GM12878 (cell line): Measurements from ENCODE around the gene STX10. TPM values are rescaled to one million over a fixed set of nuclear protein-coding genes. Genes with fewer than 3 reads are reported as not detected.

ENCODE experiments used
- ATAC-seq: fragments of 200-7000 bp; cut with Tn5 transposase; 3 replicates; pipeline ENCODE4 v1.9.1; 2020; ENCODE audit warnings: mild to moderate bottlenecking, moderate library complexity
- BruUV-seq: library from RNA; stranded (reverse); fragments of 400-500 nt; replicated peaks from 2 replicates; lab custom pipeline; 2021; lab: Mats Ljungman, UMichigan
- CTCF ChIA-PET: fragments of 300-600 bp; sonication (Branson Sonifier 250); formaldehyde crosslinking; extraction: SDS; loops from one replicate; lab custom pipeline; 2021; ENCODE audit warnings: inconsistent platforms; lab: Yijun Ruan, JAX
- POLR2A ChIA-PET: fragments of 350-600 bp; formaldehyde crosslinking; extraction: SDS; loops from one replicate; lab custom pipeline; 2021; ENCODE audit warnings: inconsistent platforms; lab: Charles Lee
- RAD21 ChIA-PET: fragments of 300-600 bp; sonication (Branson Sonifier 250); formaldehyde crosslinking; loops from one replicate; lab custom pipeline; 2023; ENCODE audit warnings: antibody characterized with exemption; ENCODE audit not compliant: unreplicated experiment; lab: Charles Lee
- SMC1A ChIA-PET: fragments of 300-600 bp; sonication (Branson Sonifier 250); formaldehyde crosslinking; loops from one replicate; lab custom pipeline; 2023; ENCODE audit not compliant: unreplicated experiment, uncharacterized antibody; lab: Charles Lee
- DNase-seq: peaks from one replicate; pipeline ENCODE4 v3.0.0-alpha.2; 2011; ENCODE audit warnings: low read depth, low spot score
- FAIRE-seq: peaks from 3 replicates; lab custom pipeline; 2011; peaks lifted over from hg19 to GRCh38; lab: Jason Lieb, UNC
- H2AFZ ChIP-seq: 2 replicates; pipeline ENCODE4 v1.6.0; 2011; ENCODE audit warnings: low read depth, low read length, control low read depth; ENCODE audit not compliant: control insufficient read depth
- H3K27ac ChIP-seq: 2 replicates; pipeline ENCODE4 v1.5.1; 2011; ENCODE audit warnings: control low read depth; ENCODE audit not compliant: control insufficient read depth, insufficient read depth
- H3K27me3 ChIP-seq, 2 experiments: replicated peaks in 1 of 2; 2 replicates each; pipeline versions ENCODE4 v1.6.0 to v1.6.1; 2011; ENCODE audit warnings: low read length in 1 of 2; ENCODE audit not compliant: control insufficient read depth in 2 of 2, insufficient read depth in 2 of 2
- H3K36me3 ChIP-seq, 2 experiments: 2 replicates each; pipeline ENCODE4 v1.5.1; 2011; ENCODE audit warnings: low read length in 1 of 2; ENCODE audit not compliant: control insufficient read depth in 2 of 2, insufficient read depth in 2 of 2
- H3K4me1 ChIP-seq: 2 replicates; pipeline ENCODE4 v1.6.1; 2011; ENCODE audit warnings: mild to moderate bottlenecking, low read length, moderate library complexity, mixed read lengths; ENCODE audit not compliant: control insufficient read depth, insufficient read depth
- H3K4me2 ChIP-seq: 2 replicates; pipeline ENCODE4 v1.6.0; 2011; ENCODE audit warnings: control low read depth; ENCODE audit not compliant: control insufficient read depth, insufficient read depth
- H3K4me3 ChIP-seq: fragments of 200-600 bp; sonication (generic); 2 replicates; pipeline ENCODE4 v1.5.1; 2016
- H3K79me2 ChIP-seq: 2 replicates; pipeline ENCODE4 v1.6.0; 2011; ENCODE audit warnings: low read length; ENCODE audit not compliant: control insufficient read depth, insufficient read depth
- H3K9ac ChIP-seq: 2 replicates; pipeline ENCODE4 v1.8.0; 2011; ENCODE audit warnings: low read length, control low read depth, mixed read lengths; ENCODE audit not compliant: control insufficient read depth, insufficient read depth
- H3K9me3 ChIP-seq: replicated peaks from 3 replicates; pipeline ENCODE4 v1.5.1; 2011; ENCODE audit warnings: mild to moderate bottlenecking, low read length; ENCODE audit not compliant: control insufficient read depth, insufficient read depth
- H4K20me1 ChIP-seq: 2 replicates; pipeline ENCODE4 v1.6.0; 2011; ENCODE audit not compliant: control insufficient read depth, insufficient read depth
- ASH2L ChIP-seq: fragments of 300-600, 200-600 bp; sonication (generic); IDR thresholded peaks from 2 replicates; pipeline ENCODE4 v1.6.1; 2017; ENCODE audit warnings: low read depth, mild to moderate bottlenecking, borderline replicate concordance
- BMI1 ChIP-seq: fragments of 450-650 bp; IDR thresholded peaks from 2 replicates; pipeline ENCODE4 v1.6.1; 2016; ENCODE audit warnings: mild to moderate bottlenecking, moderate library complexity, borderline replicate concordance
- E2F8 ChIP-seq: fragments of 450-650 bp; IDR thresholded peaks from 2 replicates; pipeline ENCODE4 v1.6.1; 2018; ENCODE audit warnings: mild to moderate bottlenecking, low read depth, moderate library complexity; ENCODE audit not compliant: partially characterized antibody
- GABPA ChIP-seq: IDR thresholded peaks from 2 replicates; pipeline ENCODE4 v1.6.1; 2014; ENCODE audit warnings: antibody characterized with exemption, low read depth, mild to moderate bottlenecking, inconsistent platforms
- NFYA ChIP-seq: IDR thresholded peaks from 2 replicates; pipeline ENCODE4 v1.6.1; 2011; ENCODE audit warnings: low read depth, mild to moderate bottlenecking, low read length, improper control_type of control experiment, borderline replicate concordance
- PML ChIP-seq: IDR thresholded peaks from 2 replicates; pipeline ENCODE4 v1.6.1; 2012; ENCODE audit warnings: low read length, inconsistent platforms
- RAD21 ChIP-seq: IDR thresholded peaks from 2 replicates; pipeline ENCODE4 v1.6.1; 2011; ENCODE audit warnings: mild to moderate bottlenecking, low read depth, low read length, moderate library complexity; ENCODE audit not compliant: insufficient read depth
- RFX5 ChIP-seq: IDR thresholded peaks from 2 replicates; pipeline ENCODE4 v1.6.1; 2011; ENCODE audit warnings: low read depth, low read length, improper control_type of control experiment
- SIX5 ChIP-seq: IDR thresholded peaks from 2 replicates; pipeline ENCODE4 v1.6.1; 2011; ENCODE audit warnings: mild to moderate bottlenecking, low read depth, low read length, moderate library complexity; ENCODE audit not compliant: severe bottlenecking
- SMC3 ChIP-seq: IDR thresholded peaks from 2 replicates; pipeline ENCODE4 v1.6.1; 2011; ENCODE audit warnings: low read length, improper control_type of control experiment, borderline replicate concordance
- SPI1 ChIP-seq: IDR thresholded peaks from 2 replicates; pipeline ENCODE4 v1.6.1; 2011; ENCODE audit warnings: low read depth, mild to moderate bottlenecking, low read length, moderate library complexity, borderline replicate concordance; ENCODE audit not compliant: insufficient read depth
- STAT3 ChIP-seq: IDR thresholded peaks from 2 replicates; pipeline ENCODE4 v1.6.1; 2011; ENCODE audit warnings: low read depth, low read length, improper control_type of control experiment
- SUPT20H ChIP-seq: IDR thresholded peaks from 2 replicates; pipeline ENCODE4 v1.6.1; 2011; ENCODE audit warnings: low read depth, mild to moderate bottlenecking, low read length, moderate library complexity, borderline replicate concordance; ENCODE audit not compliant: control insufficient read depth
- TBL1XR1 ChIP-seq: IDR thresholded peaks from 2 replicates; pipeline ENCODE4 v1.6.1; 2012; ENCODE audit warnings: low read depth, low read length, improper control_type of control experiment
- WGBS: methylation state at CpG from one replicate; pipeline ENCODE4 v1.1.6; 2016; ENCODE audit warnings: low lambda C conversion rate; ENCODE audit not compliant: insufficient replicate concordance, insufficient coverage; ENCODE audit errors: missing lambda C conversion rate; 5-methylcytosine and 5-hydroxymethylcytosine counted together
- in situ Hi-C: fragments of 300-500 bp; cut with MboI; formaldehyde crosslinking; loops from 9 replicates; pipeline ENCODE4 v1.14.3; 2018; ENCODE audit warnings: mixed read lengths
- intact Hi-C: fragments of 100-400 bp; cut with micrococcal nuclease; formaldehyde crosslinking; loops from one replicate; pipeline ENCODE4 v1.14.2; 2022; ENCODE audit not compliant: unreplicated experiment
- polyA plus RNA-seq, 11 experiments: library from polyadenylated mRNA; depleted of rRNA in 4 of 11; unstranded in 6 of 11; stranded (reverse) in 5 of 11; fragments of >200 nt; fragmentation: Nextera tagmentation in 4 of 11; fragmentation: Illumina TruSeq in 1 of 11; extraction: Ambion mirVana in 4 of 11; extraction: Trizol in 1 of 11; gene quantifications; 1 replicate in 1 of 11; 2 replicates in 10 of 11; pipeline versions ENCODE4 v1.2.1 to v1.2.3, GENCODE V29; 2011 to 2016; ENCODE audit warnings: inconsistent platforms in 2 of 11, missing spikeins in 2 of 11, low read depth in 1 of 11
- total RNA-seq, 4 experiments: library from RNA; depleted of rRNA in 3 of 4; stranded (reverse); fragments of >200 nt in 3 of 4; fragmentation: Illumina TruSeq in 1 of 4; extraction: Trizol in 1 of 4; gene quantifications; 2 replicates each; pipeline versions ENCODE4 v1.2.1 to v1.2.3, GENCODE V29; 2013 to 2021
- TF ChIP-seq, protein P1 (sequence below): fragments of 450-650 bp; formaldehyde crosslinking; IDR thresholded peaks from 2 replicates; pipeline ENCODE4 v1.4.0; 2022; ENCODE audit warnings: mild to moderate bottlenecking, moderate library complexity

Gene STX10
- total and polyA plus RNA-seq, 10 of the 15 experiments (the other 5 are each of a cell fraction or from before 2014, with no cell fraction given): 0.56 to 76.1 (median 47.6) TPM

- TF ChIP-seq E2F8 (peak; percentile 57), SIX5 (peak; percentile 69)
- TF ChIP-seq, all 136 proteins: peak for 65
These were observed 33.6 kb downstream of the STX10 start, which contains the start of gene TRMT1 (continued) for GRCh38 chr19:13116282-13117175.

DNA sequence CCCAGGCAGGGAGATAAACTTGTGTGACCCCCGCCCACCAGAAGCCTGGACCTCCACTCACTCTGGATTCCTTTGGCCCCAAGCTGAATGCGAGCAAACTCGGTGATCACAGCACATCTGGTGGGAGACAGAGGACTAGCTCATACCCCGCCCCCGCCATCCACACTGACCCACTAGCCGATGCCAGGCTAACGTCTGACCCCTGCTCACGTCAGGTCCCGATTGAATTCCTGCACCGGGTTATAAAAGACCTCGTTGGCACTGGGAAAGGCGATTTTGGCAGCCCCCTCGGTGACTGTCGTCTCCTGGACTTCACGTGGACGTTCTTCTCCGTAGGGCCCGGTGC, 34.3 kb downstream of the STX10 start:
- Histone ChIP-seq H3K9me3 (no peaks in the 10 kb centered on the region), H3K79me2 (peaks cover 42% of the 10 kb centered on the region), H4K20me1 (peaks cover 4% of the 10 kb centered on the region; the same call in 1 of the 2 replicates), H3K9ac (peak overlapping the region; percentile 79), H3K4me1 (peaks cover 26% of the 10 kb centered on the region), H3K4me2 (peak overlapping the region; percentile 97), H2AFZ (no peak overlapping the region; the same call in 1 of the 2 replicates), H3K36me3 (peaks cover 3 to 8% of the 10 kb centered on the region in 2 experiments; a peak in 3 of 4 replicates), H3K27me3 (no peaks in the 10 kb centered on the region), H3K4me3 (peak overlapping the region; percentile 98), H3K27ac (peak overlapping the region; percentile 71)
- ChIA-PET CTCF (no interaction called here), RAD21 (no interaction called here), SMC1A (no interaction called here), POLR2A (no interaction called here)
- intact Hi-C loops (loop anchor here (5.0 kb wide), 1 partner anchor 146 kb away; no protein-coding TSS in a partner anchor), in situ Hi-C loops (no loop called here)
- BruUV-seq: no TSS peak
- WGBS: under 1% methylated on average over 16 of the region's 18 CpGs
- ATAC-seq (no peak), DNase-seq (no peak), FAIRE-seq (no peak)
- TF ChIP-seq PML (no peak), GABPA (no peak), BMI1 (no peak), TBL1XR1 (no peak), SUPT20H (no peak), STAT3 (no peak), SPI1 (no peak), RAD21 (no peak), RFX5 (no peak), ASH2L (no peak), NFYA (no peak), SMC3 (no peak)
- TF ChIP-seq, protein P1, sequence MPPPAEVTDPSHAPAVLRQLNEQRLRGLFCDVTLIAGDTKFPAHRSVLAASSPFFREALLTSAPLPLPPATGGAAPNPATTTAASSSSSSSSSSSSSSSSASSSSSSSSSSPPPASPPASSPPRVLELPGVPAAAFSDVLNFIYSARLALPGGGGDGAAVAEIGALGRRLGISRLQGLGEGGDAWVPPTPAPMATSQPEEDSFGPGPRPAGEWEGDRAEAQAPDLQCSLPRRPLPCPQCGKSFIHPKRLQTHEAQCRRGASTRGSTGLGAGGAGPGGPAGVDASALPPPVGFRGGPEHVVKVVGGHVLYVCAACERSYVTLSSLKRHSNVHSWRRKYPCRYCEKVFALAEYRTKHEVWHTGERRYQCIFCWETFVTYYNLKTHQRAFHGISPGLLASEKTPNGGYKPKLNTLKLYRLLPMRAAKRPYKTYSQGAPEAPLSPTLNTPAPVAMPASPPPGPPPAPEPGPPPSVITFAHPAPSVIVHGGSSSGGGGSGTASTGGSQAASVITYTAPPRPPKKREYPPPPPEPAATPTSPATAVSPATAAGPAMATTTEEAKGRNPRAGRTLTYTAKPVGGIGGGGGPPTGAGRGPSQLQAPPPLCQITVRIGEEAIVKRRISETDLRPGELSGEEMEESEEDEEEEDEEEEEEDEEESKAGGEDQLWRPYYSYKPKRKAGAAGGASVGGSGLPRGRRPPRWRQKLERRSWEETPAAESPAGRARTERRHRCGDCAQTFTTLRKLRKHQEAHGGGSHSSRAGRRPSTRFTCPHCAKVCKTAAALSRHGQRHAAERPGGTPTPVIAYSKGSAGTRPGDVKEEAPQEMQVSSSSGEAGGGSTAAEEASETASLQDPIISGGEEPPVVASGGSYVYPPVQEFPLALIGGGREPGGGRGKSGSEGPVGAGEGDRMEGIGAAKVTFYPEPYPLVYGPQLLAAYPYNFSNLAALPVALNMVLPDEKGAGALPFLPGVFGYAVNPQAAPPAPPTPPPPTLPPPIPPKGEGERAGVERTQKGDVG (CRISPR knock-in tag): no peak
